IPS-18c (cell line): ENCODE data around the gene SYNDIG1L.
"Not testable (repeated sequence)": the region's sequence is repeated elsewhere in the genome, so short reads cannot be mapped to it uniquely, and the experiment has no call there.

Experiments used
- H3K4me3 ChIP-seq: 2 replicates; pipeline ENCODE4 v1.7.0; 2013; ENCODE audit warnings: low read depth, mild to moderate bottlenecking, low read length, moderate library complexity; ENCODE audit not compliant: insufficient read depth
- H3K9me3 ChIP-seq: one replicate; pipeline ENCODE4 v1.6.1; 2013; ENCODE audit warnings: mild to moderate bottlenecking, low read length, moderate library complexity; ENCODE audit not compliant: control insufficient read depth, insufficient read depth

SYNDIG1L gene

GRCh38 chr14:74392616-74393570, 33.1 kb downstream of the SYNDIG1L start:
- H3K4me3 ChIP-seq = no peak overlapping the region
- H3K9me3 ChIP-seq = no peaks in the 10 kb centered on the region

- H3K9me3 ChIP-seq = no peaks in the 10 kb centered on the region
- no peak overlapping the region for H3K4me3 ChIP-seq
Measured at GRCh38 chr14:74391479-74391878, 34.5 kb downstream of the SYNDIG1L start.

- not testable (repeated sequence) for H3K4me3 ChIP-seq, H3K9me3 ChIP-seq
Measured at GRCh38 chr14:74390505-74390904, 35.5 kb downstream of the SYNDIG1L start.

GRCh38 chr14:74389980-74390379, 36.0 kb downstream of the SYNDIG1L start:
- no peak overlapping the region for H3K4me3 ChIP-seq
- no peaks in the 10 kb centered on the region for H3K9me3 ChIP-seq

GRCh38 chr14:74382231-74382630, 43.8 kb downstream of the SYNDIG1L start:
- H3K4me3 ChIP-seq = no peak overlapping the region
- no peaks in the 10 kb centered on the region for H3K9me3 ChIP-seq

- H3K9me3 ChIP-seq, H3K4me3 ChIP-seq: not testable (repeated sequence)
Measured at GRCh38 chr14:74381571-74381970, 44.4 kb downstream of the SYNDIG1L start.

- Histone ChIP-seq H3K4me3 (no peak overlapping the region), H3K9me3 (no peaks in the 10 kb centered on the region)
Measured at GRCh38 chr14:74380845-74381244, 45.2 kb downstream of the SYNDIG1L start.

GRCh38 chr14:74380172-74380571, 45.8 kb downstream of the SYNDIG1L start:
- no peak overlapping the region for H3K4me3 ChIP-seq
- H3K9me3 ChIP-seq = no peaks in the 10 kb centered on the region

GRCh38 chr14:74377976-74378690, 47.9 kb downstream of the SYNDIG1L start:
- Histone ChIP-seq H3K9me3 (no peaks in the 10 kb centered on the region), H3K4me3 (no peak overlapping the region)

- no peak overlapping the region for H3K4me3 ChIP-seq
- H3K9me3 ChIP-seq = no peaks in the 10 kb centered on the region
Measured at GRCh38 chr14:74368441-74368840, 57.6 kb downstream of the SYNDIG1L start.

GRCh38 chr14:74368026-74368425, 58.0 kb downstream of the SYNDIG1L start:
- H3K9me3 ChIP-seq = no peaks in the 10 kb centered on the region
- no peak overlapping the region for H3K4me3 ChIP-seq

GRCh38 chr14:74364271-74364880, 61.6 kb downstream of the SYNDIG1L start:
- no peaks in the 10 kb centered on the region for H3K9me3 ChIP-seq

GRCh38 chr14:74362361-74362915, 63.6 kb downstream of the SYNDIG1L start:
- Histone ChIP-seq H3K9me3 (no peaks in the 10 kb centered on the region), H3K4me3 (no peak overlapping the region)

More at GRCh38 chr14:74364271-74364880, 61.6 kb downstream of the SYNDIG1L start:
- H3K4me3 ChIP-seq = no peak overlapping the region

GRCh38 chr14:74360163-74360562, 65.8 kb downstream of the SYNDIG1L start:
- no peaks in the 10 kb centered on the region for H3K9me3 ChIP-seq
- H3K4me3 ChIP-seq = no peak overlapping the region

GRCh38 chr14:74358176-74358829, 67.7 kb downstream of the SYNDIG1L start:
- Histone ChIP-seq H3K9me3 (no peaks in the 10 kb centered on the region), H3K4me3 (no peak overlapping the region)

- Histone ChIP-seq H3K9me3 (peaks cover 2% of the 10 kb centered on the region), H3K4me3 (no peak overlapping the region)
Measured at GRCh38 chr14:74357585-74357984, 68.4 kb downstream of the SYNDIG1L start.
